H1 (cell line): ENCODE measurements around the gene HIVEP3. TPM values are rescaled to one million over a fixed set of nuclear protein-coding genes. Genes with fewer than 3 reads are reported as not detected.

Experiments
- CTCF ChIA-PET: fragments of 300-600 bp; sonication (Branson Sonifier 250); formaldehyde crosslinking; loops from one replicate; lab custom pipeline; 2021; ENCODE audit not compliant: partially characterized antibody; lab: Charles Lee
- POLR2A ChIA-PET: fragments of 300-600 bp; sonication (Branson Sonifier 250); formaldehyde crosslinking; loops from one replicate; lab custom pipeline; 2021; ENCODE audit warnings: inconsistent platforms; ENCODE audit not compliant: partially characterized antibody; lab: Charles Lee
- DNase-seq, 2 experiments: peaks; one replicate each; pipeline versions ENCODE4 v3.0.0 to v3.0.0-alpha.2; 2010 to 2022; ENCODE audit warnings: low spot score in 2 of 2, low read depth in 1 of 2, mixed read lengths in 1 of 2
- FAIRE-seq: peaks from 2 replicates; lab custom pipeline; 2011; peaks lifted over from hg19 to GRCh38; lab: Jason Lieb, UNC
- H2AFZ ChIP-seq: 2 replicates; pipeline ENCODE4 v1.8.1; 2012; ENCODE audit warnings: low read length, inconsistent platforms
- H2AK5ac ChIP-seq: 2 replicates; pipeline ENCODE4 v1.6.1; 2013; ENCODE audit warnings: low read depth, low read length
- H2BK120ac ChIP-seq: replicated peaks from 2 replicates; pipeline ENCODE3; 2013; ENCODE audit warnings: low read depth, low read length, inconsistent platforms
- H2BK12ac ChIP-seq: 2 replicates; pipeline ENCODE4 v1.6.1; 2013; ENCODE audit warnings: low read depth, low read length
- H2BK15ac ChIP-seq: 2 replicates; pipeline ENCODE4 v1.6.1; 2013; ENCODE audit warnings: low read length
- H2BK20ac ChIP-seq: 2 replicates; pipeline ENCODE4 v1.6.1; 2013; ENCODE audit warnings: low read length
- H2BK5ac ChIP-seq: 2 replicates; pipeline ENCODE4 v1.6.1; 2013; ENCODE audit warnings: low read depth, low read length
- H3K14ac ChIP-seq: 2 replicates; pipeline ENCODE4 v1.6.1; 2013; ENCODE audit warnings: inconsistent platforms; ENCODE audit not compliant: insufficient read length
- H3K18ac ChIP-seq: 2 replicates; pipeline ENCODE4 v1.6.1; 2013; ENCODE audit warnings: low read length; ENCODE audit errors: extremely low read depth
- H3K23ac ChIP-seq: 2 replicates; pipeline ENCODE4 v1.6.1; 2013; ENCODE audit warnings: inconsistent platforms; ENCODE audit not compliant: insufficient read length
- H3K23me2 ChIP-seq: 2 replicates; pipeline ENCODE4 v1.6.1; 2013; ENCODE audit warnings: low read depth, low read length
- H3K27ac ChIP-seq: 2 replicates; pipeline ENCODE4 v1.6.1; 2011; ENCODE audit warnings: low read depth, low read length, inconsistent platforms
- H3K27me3 ChIP-seq, 4 experiments: replicated peaks in 1 of 4; 1 replicate in 1 of 4; 2 replicates in 3 of 4; pipeline versions ENCODE4 v1.6.1 to v1.8.1; 2011 to 2013; ENCODE audit warnings: low read length in 3 of 4, mild to moderate bottlenecking in 3 of 4, inconsistent platforms in 2 of 4, mixed read lengths in 2 of 4, moderate library complexity in 1 of 4; ENCODE audit not compliant: control insufficient read depth in 3 of 4, insufficient read depth in 3 of 4; ENCODE audit errors: extremely low read depth in 1 of 4
- H3K36me3 ChIP-seq, 4 experiments: 2 replicates each; pipeline versions ENCODE4 v1.6.1 to v1.8.1; 2011 to 2013; ENCODE audit warnings: mild to moderate bottlenecking in 4 of 4, low read length in 3 of 4, moderate library complexity in 2 of 4, control low read depth in 1 of 4, inconsistent platforms in 1 of 4; ENCODE audit not compliant: insufficient read depth in 4 of 4, control insufficient read depth in 2 of 4
- H3K4ac ChIP-seq: replicated peaks from 2 replicates; pipeline ENCODE3; 2013; ENCODE audit warnings: low read length, low read depth, mixed read lengths, inconsistent platforms; ENCODE audit not compliant: insufficient read length
- H3K4me1 ChIP-seq, 4 experiments: replicated peaks in 1 of 4; 1 replicate in 1 of 4; 2 replicates in 3 of 4; pipeline versions ENCODE4 v1.6.1 to v1.8.1; 2011 to 2013; ENCODE audit warnings: low read length in 3 of 4, inconsistent platforms in 2 of 4, mixed read lengths in 1 of 4; ENCODE audit not compliant: insufficient read depth in 4 of 4, control insufficient read depth in 3 of 4
- H3K4me2 ChIP-seq, 2 experiments: 2 replicates each; pipeline versions ENCODE4 v1.6.1 to v1.8.1; 2011 to 2013; ENCODE audit warnings: low read depth in 2 of 2, low read length in 2 of 2, control low read depth in 1 of 2, inconsistent platforms in 1 of 2, mild to moderate bottlenecking in 1 of 2; ENCODE audit not compliant: insufficient read depth in 1 of 2
- H3K4me3 ChIP-seq, 4 experiments: fragments of 200-600, 300-600 bp in 1 of 4; sonication (generic), shearing (Covaris generic), sonication (Bioruptor Twin) in 1 of 4; 2 replicates each; pipeline versions ENCODE4 v1.5.1 to v1.8.1; 2011 to 2016; ENCODE audit warnings: low read length in 4 of 4, low read depth in 3 of 4, control low read depth in 2 of 4, inconsistent platforms in 2 of 4, mild to moderate bottlenecking in 2 of 4, mixed read lengths in 1 of 4, moderate library complexity in 1 of 4; ENCODE audit not compliant: insufficient read depth in 2 of 4; ENCODE audit errors: extremely low read depth in 1 of 4
- H3K56ac ChIP-seq: replicated peaks from 2 replicates; pipeline ENCODE3; 2013; ENCODE audit warnings: low read depth, mild to moderate bottlenecking, mixed read lengths, low read length, inconsistent platforms; ENCODE audit not compliant: insufficient read length
- H3K79me1 ChIP-seq: 2 replicates; pipeline ENCODE4 v1.6.1; 2013; ENCODE audit warnings: low read depth, low read length, control low read depth
- H3K79me2 ChIP-seq, 2 experiments: 2 replicates each; pipeline versions ENCODE4 v1.6.1 to v1.8.1; 2012 to 2013; ENCODE audit warnings: low read length in 2 of 2, mild to moderate bottlenecking in 2 of 2, inconsistent platforms in 1 of 2; ENCODE audit not compliant: insufficient read depth in 2 of 2, control insufficient read depth in 1 of 2
- H3K9ac ChIP-seq, 4 experiments: replicated peaks in 1 of 4; 1 replicate in 1 of 4; 2 replicates in 3 of 4; pipeline versions ENCODE4 v1.6.1 to v1.8.1; 2011 to 2013; ENCODE audit warnings: low read depth in 3 of 4, low read length in 3 of 4, control low read depth in 2 of 4, mild to moderate bottlenecking in 2 of 4, moderate library complexity in 2 of 4, inconsistent platforms in 1 of 4; ENCODE audit errors: extremely low read depth in 1 of 4
- H3K9me3 ChIP-seq, 2 experiments: 2 replicates each; pipeline versions ENCODE4 v1.6.1 to v1.8.1; 2012 to 2013; ENCODE audit warnings: mild to moderate bottlenecking in 2 of 2, moderate library complexity in 2 of 2, control low read depth in 1 of 2, inconsistent platforms in 1 of 2, low read depth in 1 of 2, low read length in 1 of 2, mixed read lengths in 1 of 2; ENCODE audit not compliant: insufficient read depth in 2 of 2
- H4K20me1 ChIP-seq, 2 experiments: replicated peaks in 1 of 2; 2 replicates each; pipeline versions ENCODE3 to v1.8.1; 2011 to 2013; ENCODE audit warnings: inconsistent platforms in 2 of 2, low read length in 2 of 2, mild to moderate bottlenecking in 1 of 2; ENCODE audit not compliant: insufficient read depth in 2 of 2, control insufficient read depth in 1 of 2
- H4K5ac ChIP-seq: 2 replicates; pipeline ENCODE4 v1.6.1; 2013; ENCODE audit warnings: low read length, low read depth, mixed read lengths, inconsistent platforms; ENCODE audit not compliant: insufficient read length
- H4K8ac ChIP-seq: 2 replicates; pipeline ENCODE4 v1.8.0; 2013; ENCODE audit warnings: mild to moderate bottlenecking, moderate library complexity, low read length, inconsistent platforms; ENCODE audit not compliant: insufficient read depth; ENCODE audit errors: extremely low read depth
- H4K91ac ChIP-seq: replicated peaks from 2 replicates; pipeline ENCODE3; 2013; ENCODE audit warnings: low read length, mixed read lengths, inconsistent platforms; ENCODE audit not compliant: insufficient read length
- KDM4A ChIP-seq: IDR thresholded peaks from one replicate; pipeline ENCODE4 v1.7.1; 2012; ENCODE audit warnings: low read depth, mild to moderate bottlenecking, moderate library complexity, low read length, inconsistent platforms; ENCODE audit not compliant: severe bottlenecking
- SP1 ChIP-seq: IDR thresholded peaks from 2 replicates; pipeline ENCODE4 v1.6.1; 2011; ENCODE audit warnings: low read depth, low read length
- WGBS, 2 experiments: shearing (Covaris generic) in 1 of 2; methylation state at CpG; one replicate each; pipeline versions ENCODE4 v1.1.6 to v1.1.7; 2013 to 2015; ENCODE audit warnings: low lambda C conversion rate in 2 of 2, mixed read lengths in 2 of 2, inconsistent platforms in 1 of 2, low coverage in 1 of 2, missing lambda C conversion rate in 1 of 2; ENCODE audit not compliant: insufficient replicate concordance in 2 of 2, insufficient coverage in 1 of 2, insufficient read length in 1 of 2; ENCODE audit errors: extremely low coverage in 1 of 2, missing lambda C conversion rate in 1 of 2; 5-methylcytosine and 5-hydroxymethylcytosine counted together
- polyA plus RNA-seq, 7 experiments: library from polyadenylated mRNA; depleted of rRNA in 3 of 7; stranded (reverse) in 5 of 7; unstranded in 2 of 7; fragments of >200 nt in 5 of 7; fragments of 200-250 nt in 2 of 7; gene quantifications; 1 replicate in 5 of 7; 2 replicates in 1 of 7; 4 replicates in 1 of 7; pipeline versions ENCODE4 v1.2.1 to v1.2.3, GENCODE V29; 2011 to 2013; ENCODE audit warnings: missing spikeins in 2 of 7, mixed read lengths in 2 of 7
- total RNA-seq: library from RNA; stranded (reverse); fragmentation: NEBNext Ultra II Directional; extraction: Animal tissue kit (Norgen Biotek cat#: 25700); gene quantifications from 2 replicates; pipeline ENCODE4 v1.2.1, GENCODE V29; 2021

The HIVEP3 gene
- total and polyA plus RNA-seq, 2 of the 8 experiments (the other 6 are each of a cell fraction or from before 2014, with no cell fraction given), result 0.24 to 0.69 TPM

DNA sequence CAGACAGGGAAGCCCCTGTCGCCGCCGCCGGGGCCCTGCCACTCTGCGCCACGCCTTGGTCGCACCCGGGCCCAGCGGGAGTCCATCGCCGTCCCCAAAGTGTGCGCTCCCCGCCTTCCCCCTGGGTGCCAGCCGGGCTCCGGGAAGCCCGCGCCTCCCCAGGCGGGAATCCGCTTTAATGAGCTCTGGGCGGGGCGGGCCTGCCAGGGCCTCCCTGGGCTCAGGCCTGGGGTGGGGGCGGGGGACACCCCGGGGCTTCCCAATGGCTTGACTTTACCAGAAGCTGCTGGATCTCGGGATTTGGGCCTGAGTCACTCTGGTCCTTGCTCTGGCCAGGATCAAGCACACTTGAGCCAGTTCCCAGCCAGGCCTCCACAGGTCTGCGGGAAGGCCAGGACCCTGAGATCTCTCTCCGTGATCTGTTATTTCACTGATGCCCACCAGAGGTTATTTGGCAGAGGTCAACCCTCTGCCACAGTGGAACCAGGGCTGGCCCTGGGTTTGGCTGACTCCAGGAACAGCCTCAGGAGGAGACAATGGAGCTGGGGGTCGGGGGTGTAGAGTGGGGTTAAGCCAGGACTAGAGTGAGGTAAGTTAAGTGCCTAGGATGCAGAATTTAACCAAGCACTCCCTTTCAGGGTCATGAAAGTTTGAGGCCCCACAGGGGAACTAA, 255.8 kb downstream of the HIVEP3 start:
- Histone ChIP-seq H2AFZ (no peak overlapping the region), H3K4ac (no peak overlapping the region), H2BK12ac (no peak overlapping the region), H4K20me1 (peaks cover 2 to 6% of the 10 kb centered on the region in 2 experiments), H4K5ac (no peak overlapping the region), H2BK15ac (no peak overlapping the region), H3K9ac (no peak overlapping the region), H3K56ac (no peak overlapping the region), H2AK5ac (no peak overlapping the region), H3K4me1 (peaks cover 3 to 11% (median 3%) of the 10 kb centered on the region in 4 experiments; a peak in 6 of 7 replicates), H3K18ac (no peak overlapping the region), H4K91ac (no peak overlapping the region), H3K79me2 (no peaks in the 10 kb centered on the region), H4K8ac (no peak overlapping the region; the same call in 1 of the 2 replicates), H3K23me2 (peaks cover 5% of the 10 kb centered on the region), H2BK20ac (no peak overlapping the region), H3K4me2 (peak overlapping the region; percentile 32 to 68; a peak in 3 of 4 replicates), H3K27ac (no peak overlapping the region), H2BK5ac (no peak overlapping the region), H3K27me3 (peaks cover 17 to 40% (median 32%) of the 10 kb centered on the region in 4 experiments), H3K36me3 (no peaks in the 10 kb centered on the region), H3K23ac (no peak overlapping the region), H3K9me3 (no peaks in the 10 kb centered on the region), H3K4me3 (peak overlapping the region; percentile 37 to 75 (median 46); a peak in 6 of 8 replicates), H3K79me1 (no peaks in the 10 kb centered on the region; the same call in 1 of the 2 replicates), H3K14ac (no peak overlapping the region), H2BK120ac (no peak overlapping the region)
- no peak for FAIRE-seq
- POLR2A ChIA-PET, result interaction anchor here (1.1 to 1.4 kb wide), 2 partner anchors 11 to 14 kb away, joined by 3 to 5 read pairs; no protein-coding TSS in a partner anchor
- TF ChIP-seq SP1, result no peak
- TF ChIP-seq KDM4A, result peak; percentile 52
- CTCF ChIA-PET, result interaction anchor here (1.1 to 1.8 kb wide), 6 partner anchors 9 to 321 kb away, joined by 3 to 5 read pairs (median 4); no protein-coding TSS in a partner anchor
- DNase-seq, result peak in 1 of 2 experiments; percentile 62
- 10% methylated on average over 16 of the region's 27 CpGs; no CpG with 5 or more reads in 1 of the 2 experiments for WGBS, 2 experiments
